GM12892 (cell line): Measurements from ENCODE around the gene C10orf143.

Experiments used
- POLR2A ChIP-seq: IDR thresholded peaks from 2 replicates; pipeline ENCODE4 v1.6.1; 2011; ENCODE audit warnings: low read depth, low read length, control low read depth
- POLR2AphosphoS5 ChIP-seq: IDR thresholded peaks from 2 replicates; pipeline ENCODE4 v1.6.1; 2011; ENCODE audit warnings: low read depth, low read length, control low read depth

- no peak for TF ChIP-seq POLR2AphosphoS5
- no peak for TF ChIP-seq POLR2A
These were observed 89.8 kb downstream of the C10orf143 start for GRCh38 chr10:130020651-130021382.
